Liver (tissue), 5 donors: ENCODE measurements around the gene ABHD15. TPM values are rescaled to one million over a fixed set of nuclear protein-coding genes. Genes with fewer than 3 reads are reported as not detected.

Experiments
- HNF4A ChIP-seq, 2 donors: conservative IDR thresholded peaks; 2 replicates each; pipeline ENCODE4 v1.6.1; 2016; ENCODE audit warnings: antibody characterized with exemption in 2 of 2, mild to moderate bottlenecking in 2 of 2
- NR2F2 ChIP-seq: IDR thresholded peaks from 2 replicates; pipeline ENCODE4 v1.6.1; 2016; ENCODE audit warnings: antibody characterized with exemption
- SP1 ChIP-seq: IDR thresholded peaks from 2 replicates; pipeline ENCODE4 v1.6.1; 2018; ENCODE audit warnings: antibody characterized with exemption, mild to moderate bottlenecking
- YY1 ChIP-seq: IDR thresholded peaks from 2 replicates; pipeline ENCODE4 v1.6.1; 2016; ENCODE audit warnings: antibody characterized with exemption, mild to moderate bottlenecking
- polyA plus RNA-seq, 2 donors: library from polyadenylated mRNA; stranded (reverse) in 1 of 2; unstranded in 1 of 2; fragments of 200-250 nt in 1 of 2; fragments of >200 nt in 1 of 2; fragmentation: Nextera tagmentation in 1 of 2; extraction: Ambion mirVana in 1 of 2; gene quantifications; one replicate each; pipeline versions ENCODE4 v1.2.1 to v1.2.3, GENCODE V29; 2013 to 2015
- total RNA-seq, 2 donors: library from RNA; depleted of rRNA; stranded (reverse); fragments of >200 nt; gene quantifications; one replicate each; pipeline ENCODE4 v1.2.3, GENCODE V29; 2014
- donor health status: healthy.
- donor health status: healthy.
- donor health status: healthy.

ABHD15 gene
- total and polyA plus RNA-seq, 4 donors, result 5.6 to 25.7 (median 10.6) TPM

- TF ChIP-seq HNF4A (conservative IDR thresholded peaks at IDR 0.05) (no peak), SP1 (no peak), NR2F2 (no peak), YY1 (no peak)
Measured at GRCh38 chr17:29510953-29511352, 55.9 kb downstream of the ABHD15 start (continued).

Other genes with a start within 250 kb of the ABHD15 start
- 10 to 100 TPM; 19.7 to 20.5 TPM for gene TAOK1, start 176.7 kb downstream of the ABHD15 start, total RNA-seq
- 1 to 10 TPM; 4.3 to 5.5 TPM for gene TAOK1, start 176.7 kb downstream of the ABHD15 start, polyA plus RNA-seq
- gene TP53I13, start 1.7 kb upstream of the ABHD15 start, total RNA-seq, result 10 to 100 TPM; 15.2 to 33.7 TPM
- gene TP53I13, start 1.7 kb upstream of the ABHD15 start, polyA plus RNA-seq, result 10 to 100 TPM; 12.2 to 42.6 TPM
- 10 to 100 TPM in 1 of 2 donors, 1 to 10 TPM in 1; 4.3 to 11.1 TPM for gene GIT1, start 22.6 kb upstream of the ABHD15 start, total RNA-seq
- 1 to 10 TPM; 2.2 to 5.4 TPM for gene GIT1, start 22.6 kb upstream of the ABHD15 start, polyA plus RNA-seq
- 1 to 10 TPM in 1 of 2 donors, under 1 TPM in 1; 0.50 to 1.6 TPM for gene ANKRD13B, start 26.1 kb upstream of the ABHD15 start, total RNA-seq
- gene ANKRD13B, start 26.1 kb upstream of the ABHD15 start, polyA plus RNA-seq, result under 1 TPM; 0.06 to 0.52 TPM
- gene CORO6, start 55.9 kb upstream of the ABHD15 start, total RNA-seq, result 1 to 10 TPM in 1 of 2 donors, under 1 TPM in 1; 0.23 to 3.0 TPM
- gene CORO6, start 55.9 kb upstream of the ABHD15 start, polyA plus RNA-seq, result under 1 TPM; 0.44 to 0.75 TPM